Nephron (organoid): ENCODE results near the gene DRG2.

ENCODE experiments used
- H3K27ac Mint-ChIP-seq, 3 experiments: 2 replicates each; pipeline ENCODE4 v1.8.0; 2020; ENCODE audit warnings: mixed read lengths in 3 of 3, mild to moderate bottlenecking in 2 of 3, moderate library complexity in 1 of 3
- H3K27me3 Mint-ChIP-seq: 2 replicates; pipeline ENCODE4 v1.8.0; 2021; ENCODE audit warnings: low read depth, mild to moderate bottlenecking, moderate library complexity, mixed read lengths
- H3K36me3 Mint-ChIP-seq: 2 replicates; pipeline ENCODE4 v1.8.0; 2020; ENCODE audit warnings: low read depth, mixed read lengths
- H3K4me1 Mint-ChIP-seq: 2 replicates; pipeline ENCODE4 v1.8.0; 2020; ENCODE audit warnings: mixed read lengths
- H3K4me3 Mint-ChIP-seq, 3 experiments: 2 replicates each; pipeline ENCODE4 v1.8.0; 2020; ENCODE audit warnings: mild to moderate bottlenecking in 3 of 3, mixed read lengths in 3 of 3, moderate library complexity in 2 of 3
- H3K9me3 Mint-ChIP-seq: 2 replicates; pipeline ENCODE4 v1.8.0; 2020; ENCODE audit warnings: mixed read lengths
- TF ChIP-seq, protein P1 (sequence below), 3 experiments: fragments of 200-600 bp; sonication (generic); IDR thresholded peaks; one replicate each; pipeline ENCODE4 v1.5.0; 2021; ENCODE audit warnings: antibody characterized with exemption in 3 of 3; ENCODE audit not compliant: unreplicated experiment in 3 of 3

Gene DRG2

DNA sequence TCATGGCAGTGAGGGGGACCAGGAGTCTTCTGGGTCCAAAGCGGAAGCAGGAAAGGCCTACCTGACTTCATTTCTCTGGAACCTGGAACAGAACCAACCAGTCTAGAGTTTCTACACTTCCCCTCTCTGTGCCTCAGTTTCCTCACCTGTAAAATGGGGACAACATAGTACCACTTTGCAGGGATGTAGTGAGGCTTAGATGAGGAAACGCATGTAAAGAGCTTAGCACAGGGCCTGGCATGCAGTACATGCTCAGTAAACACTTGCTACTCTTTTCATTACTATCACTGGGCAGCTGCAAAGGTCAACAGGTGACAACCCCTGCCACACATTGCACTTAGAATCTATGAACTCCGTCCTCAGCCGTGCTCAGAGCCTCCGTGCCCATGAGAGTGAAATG is 45.0 kb downstream of the DRG2 start:
- TF ChIP-seq, protein P1, sequence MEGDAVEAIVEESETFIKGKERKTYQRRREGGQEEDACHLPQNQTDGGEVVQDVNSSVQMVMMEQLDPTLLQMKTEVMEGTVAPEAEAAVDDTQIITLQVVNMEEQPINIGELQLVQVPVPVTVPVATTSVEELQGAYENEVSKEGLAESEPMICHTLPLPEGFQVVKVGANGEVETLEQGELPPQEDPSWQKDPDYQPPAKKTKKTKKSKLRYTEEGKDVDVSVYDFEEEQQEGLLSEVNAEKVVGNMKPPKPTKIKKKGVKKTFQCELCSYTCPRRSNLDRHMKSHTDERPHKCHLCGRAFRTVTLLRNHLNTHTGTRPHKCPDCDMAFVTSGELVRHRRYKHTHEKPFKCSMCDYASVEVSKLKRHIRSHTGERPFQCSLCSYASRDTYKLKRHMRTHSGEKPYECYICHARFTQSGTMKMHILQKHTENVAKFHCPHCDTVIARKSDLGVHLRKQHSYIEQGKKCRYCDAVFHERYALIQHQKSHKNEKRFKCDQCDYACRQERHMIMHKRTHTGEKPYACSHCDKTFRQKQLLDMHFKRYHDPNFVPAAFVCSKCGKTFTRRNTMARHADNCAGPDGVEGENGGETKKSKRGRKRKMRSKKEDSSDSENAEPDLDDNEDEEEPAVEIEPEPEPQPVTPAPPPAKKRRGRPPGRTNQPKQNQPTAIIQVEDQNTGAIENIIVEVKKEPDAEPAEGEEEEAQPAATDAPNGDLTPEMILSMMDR (IDR thresholded peaks at IDR 0.05; ENCODE audit: unreplicated experiment in 3 of 3), result no peak
- Mint-ChIP-seq H3K27ac (no peak overlapping the region), H3K27me3 (peaks cover 9% of the 10 kb centered on the region), H3K36me3 (no peaks in the 10 kb centered on the region), H3K4me1 (no peaks in the 10 kb centered on the region), H3K4me3 (no peak overlapping the region), H3K9me3 (no peaks in the 10 kb centered on the region)

DNA sequence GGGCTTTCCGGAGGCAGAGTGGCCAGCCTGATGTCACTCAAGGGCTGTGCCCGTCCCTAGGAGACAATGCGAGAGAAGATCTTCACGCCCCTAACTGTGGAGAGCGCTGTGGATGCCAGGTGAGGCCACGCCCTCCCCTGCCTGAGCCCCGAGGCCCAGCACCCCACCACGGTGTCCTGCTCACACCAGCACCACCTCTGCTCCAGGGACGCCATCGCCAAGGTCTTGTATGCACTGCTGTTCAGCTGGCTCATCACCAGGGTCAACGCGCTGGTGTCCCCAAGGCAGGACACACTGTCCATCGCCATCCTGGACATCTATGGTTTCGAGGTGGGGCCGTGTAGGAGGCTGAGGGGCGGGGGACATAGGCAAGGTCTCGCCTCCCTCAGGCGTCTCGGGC is 48.6 kb downstream of the DRG2 start:
- Mint-ChIP-seq H3K4me3 (no peak overlapping the region), H3K9me3 (no peaks in the 10 kb centered on the region), H3K36me3 (no peaks in the 10 kb centered on the region), H3K27ac (no peak overlapping the region), H3K4me1 (peaks cover 4% of the 10 kb centered on the region), H3K27me3 (peaks cover 6% of the 10 kb centered on the region)
- TF ChIP-seq, protein P1 (IDR thresholded peaks at IDR 0.05; ENCODE audit: unreplicated experiment in 3 of 3), result no peak

DNA sequence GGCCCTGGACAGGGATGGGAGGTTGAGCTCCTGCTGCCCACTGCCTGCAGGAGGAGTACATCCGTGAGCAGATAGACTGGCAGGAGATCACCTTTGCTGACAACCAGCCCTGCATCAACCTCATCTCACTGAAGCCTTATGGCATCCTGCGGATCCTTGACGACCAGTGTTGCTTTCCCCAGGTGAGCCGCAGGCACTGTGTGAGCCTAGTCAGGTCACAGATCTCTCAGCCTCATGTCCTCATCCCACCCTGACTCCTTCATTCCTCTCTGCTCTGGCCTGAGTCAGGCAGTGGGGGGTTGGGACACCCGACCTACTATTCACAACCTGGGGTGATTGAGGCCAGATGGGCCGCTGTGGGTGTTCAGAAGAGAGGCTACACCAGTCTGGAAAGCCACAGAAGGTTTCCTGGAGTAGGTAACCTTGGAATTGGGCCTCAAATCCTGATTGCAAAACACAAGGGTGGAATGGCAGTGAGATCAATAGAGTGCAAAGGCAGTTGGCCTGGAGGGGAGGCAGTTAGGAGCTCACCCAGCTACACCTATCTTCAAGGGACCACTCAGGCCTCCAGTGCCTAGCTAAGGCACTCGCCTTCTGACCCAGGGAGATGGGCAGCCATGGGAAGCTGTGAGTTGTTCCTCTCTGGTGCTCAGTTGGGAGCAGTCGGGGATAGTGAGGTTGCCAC is 50.5 kb downstream of the DRG2 start:
- peaks cover 6% of the 10 kb centered on the region for H3K4me1 Mint-ChIP-seq
- TF ChIP-seq, protein P1 (IDR thresholded peaks at IDR 0.05; ENCODE audit: unreplicated experiment in 3 of 3), result no peak
- H3K27ac Mint-ChIP-seq, result no peak overlapping the region
- no peaks in the 10 kb centered on the region for H3K36me3 Mint-ChIP-seq
- H3K9me3 Mint-ChIP-seq, result no peaks in the 10 kb centered on the region
- no peak overlapping the region for H3K4me3 Mint-ChIP-seq
- H3K27me3 Mint-ChIP-seq, result peaks cover 6% of the 10 kb centered on the region

DNA sequence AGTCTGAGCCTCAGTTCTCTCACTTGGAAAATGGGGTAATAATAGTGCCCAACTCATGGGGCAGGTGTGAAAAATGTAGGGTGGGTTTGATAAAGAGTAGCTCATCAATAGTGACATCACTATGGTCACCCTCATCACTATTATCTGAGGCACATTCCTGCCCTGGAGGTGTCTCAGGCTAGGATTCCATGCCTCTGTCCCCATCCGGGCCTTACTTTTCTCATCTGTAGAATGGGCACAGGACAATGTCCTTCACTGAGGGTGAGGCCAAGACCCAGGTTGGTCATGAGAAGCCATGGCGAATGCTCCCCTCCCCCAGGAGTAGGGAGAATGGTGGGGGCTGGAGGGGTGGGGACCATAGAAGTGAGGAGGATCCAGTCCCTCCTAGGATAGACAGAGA is 51.3 kb downstream of the DRG2 start:
- no peak overlapping the region for H3K4me3 Mint-ChIP-seq
- peaks cover 6% of the 10 kb centered on the region for H3K27me3 Mint-ChIP-seq
- no peak overlapping the region for H3K27ac Mint-ChIP-seq
- H3K9me3 Mint-ChIP-seq, result no peaks in the 10 kb centered on the region
- no peaks in the 10 kb centered on the region for H3K36me3 Mint-ChIP-seq
- H3K4me1 Mint-ChIP-seq, result peaks cover 6% of the 10 kb centered on the region
- TF ChIP-seq, protein P1 (IDR thresholded peaks at IDR 0.05; ENCODE audit: unreplicated experiment in 3 of 3), result no peak

DNA sequence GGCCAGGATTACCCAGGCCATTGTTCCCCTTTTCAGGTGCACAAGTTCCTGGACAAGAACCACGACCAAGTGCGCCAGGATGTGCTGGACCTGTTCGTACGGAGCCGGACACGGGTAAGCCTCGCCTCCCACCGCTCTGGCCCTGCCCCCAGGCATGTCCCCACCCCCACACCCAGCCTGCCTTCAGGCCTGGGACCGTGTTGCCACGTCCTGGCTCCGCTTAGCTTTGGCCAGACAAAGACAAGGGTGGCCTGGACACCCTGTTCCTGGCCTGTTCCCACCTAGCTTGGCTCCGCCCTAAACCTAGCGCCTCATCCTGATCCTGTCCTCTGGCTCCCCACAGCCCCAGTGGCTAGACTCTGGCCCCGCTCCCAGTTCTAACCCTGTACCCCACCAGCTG is 51.8 kb downstream of the DRG2 start:
- H3K4me1 Mint-ChIP-seq, result peaks cover 6% of the 10 kb centered on the region
- no peak overlapping the region for H3K4me3 Mint-ChIP-seq
- TF ChIP-seq, protein P1 (IDR thresholded peaks at IDR 0.05; ENCODE audit: unreplicated experiment in 3 of 3), result no peak
- H3K36me3 Mint-ChIP-seq, result no peaks in the 10 kb centered on the region
- peaks cover 6% of the 10 kb centered on the region for H3K27me3 Mint-ChIP-seq
- no peaks in the 10 kb centered on the region for H3K9me3 Mint-ChIP-seq
- H3K27ac Mint-ChIP-seq, result no peak overlapping the region

DNA sequence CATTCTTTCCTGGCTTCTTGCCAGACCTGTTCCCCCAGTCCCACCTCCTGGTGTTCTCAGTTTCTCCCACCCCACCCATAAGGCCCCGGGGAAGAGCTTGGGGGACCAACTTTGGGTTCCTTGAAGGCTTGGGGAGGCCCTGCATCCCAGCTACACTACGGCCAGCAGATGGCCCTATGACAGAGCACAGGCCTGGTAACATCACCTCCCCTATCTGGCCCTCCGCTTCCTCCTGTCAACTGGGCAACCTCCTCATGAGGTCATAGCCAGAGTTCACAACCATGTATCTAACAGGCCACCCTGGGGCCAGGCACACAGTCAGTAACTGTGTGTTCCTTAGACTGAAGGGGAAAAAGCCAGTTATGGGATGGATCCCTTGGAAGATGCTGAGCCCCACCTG is 52.2 kb downstream of the DRG2 start:
- Mint-ChIP-seq H3K36me3 (no peaks in the 10 kb centered on the region), H3K4me1 (peaks cover 6% of the 10 kb centered on the region)

More for the DNA sequence above, 52.2 kb downstream of the DRG2 start:
- H3K27ac Mint-ChIP-seq, result no peak overlapping the region
- peaks cover 10% of the 10 kb centered on the region for H3K27me3 Mint-ChIP-seq
- no peaks in the 10 kb centered on the region for H3K9me3 Mint-ChIP-seq
- H3K4me3 Mint-ChIP-seq, result no peak overlapping the region
- TF ChIP-seq, protein P1 (IDR thresholded peaks at IDR 0.05; ENCODE audit: unreplicated experiment in 3 of 3), result peak in 1 of 3 experiments; percentile 15
